Stimulated activated naive CD8-positive, alpha-beta T cell treated with anti-CD3 and anti-CD28 coated beads, Interleukin-15, amount 100 ng/mL, for 72 hours (primary cell): ENCODE measurements around the gene GSTP1.
"Not testable (repeated sequence)": the region's sequence is repeated elsewhere in the genome, so short reads cannot be mapped to it uniquely, and the experiment has no call there.

Experiments used
- ATAC-seq: fragments of 150-1000 bp; cut with Tn5 transposase; 2 replicates; pipeline ENCODE4 v1.10.0; 2021; ENCODE audit warnings: mild to moderate bottlenecking, moderate library complexity
- DNase-seq, 2 donors: peaks; one replicate each; pipeline ENCODE4 v3.0.0; 2021 to 2022
- H3K27ac Mint-ChIP-seq, 2 donors: one replicate each; pipeline ENCODE4 v1.8.0; 2022; ENCODE audit warnings: mild to moderate bottlenecking in 2 of 2, mixed read lengths in 2 of 2, moderate library complexity in 2 of 2
- H3K27me3 Mint-ChIP-seq: one replicate; pipeline ENCODE4 v1.8.0; 2022; ENCODE audit warnings: mixed read lengths
- H3K4me1 Mint-ChIP-seq: one replicate; pipeline ENCODE4 v1.8.0; 2022; ENCODE audit warnings: mild to moderate bottlenecking, mixed read lengths
- H3K4me3 Mint-ChIP-seq, 2 donors: one replicate each; pipeline ENCODE4 v1.8.0; 2022; ENCODE audit warnings: mild to moderate bottlenecking in 2 of 2, mixed read lengths in 2 of 2, moderate library complexity in 1 of 2
- H3K9me3 Mint-ChIP-seq, 2 donors: one replicate each; pipeline ENCODE4 v1.8.0; 2022; ENCODE audit warnings: mixed read lengths in 2 of 2

Gene GSTP1

DNA sequence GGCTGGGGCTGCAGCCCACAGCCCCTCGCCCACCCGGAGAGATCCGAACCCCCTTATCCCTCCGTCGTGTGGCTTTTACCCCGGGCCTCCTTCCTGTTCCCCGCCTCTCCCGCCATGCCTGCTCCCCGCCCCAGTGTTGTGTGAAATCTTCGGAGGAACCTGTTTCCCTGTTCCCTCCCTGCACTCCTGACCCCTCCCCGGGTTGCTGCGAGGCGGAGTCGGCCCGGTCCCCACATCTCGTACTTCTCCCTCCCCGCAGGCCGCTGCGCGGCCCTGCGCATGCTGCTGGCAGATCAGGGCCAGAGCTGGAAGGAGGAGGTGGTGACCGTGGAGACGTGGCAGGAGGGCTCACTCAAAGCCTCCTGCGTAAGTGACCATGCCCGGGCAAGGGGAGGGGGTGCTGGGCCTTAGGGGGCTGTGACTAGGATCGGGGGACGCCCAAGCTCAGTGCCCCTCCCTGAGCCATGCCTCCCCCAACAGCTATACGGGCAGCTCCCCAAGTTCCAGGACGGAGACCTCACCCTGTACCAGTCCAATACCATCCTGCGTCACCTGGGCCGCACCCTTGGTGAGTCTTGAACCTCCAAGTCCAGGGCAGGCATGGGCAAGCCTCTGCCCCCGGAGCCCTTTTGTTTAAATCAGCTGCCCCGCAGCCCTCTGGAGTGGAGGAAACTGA lies 731 bp downstream of the GSTP1 start:
- Mint-ChIP-seq H3K9me3 (peaks cover 10 to 15% of the 10 kb centered on the region in 2 donors), H3K27me3 (peaks cover 26% of the 10 kb centered on the region), H3K27ac (peak overlapping the region; percentile 93 to 98), H3K4me1 (peaks cover 54% of the 10 kb centered on the region), H3K4me3 (peak overlapping the region; percentile 87 to 92)
- DNase-seq (peak in 1 of 2 donors; percentile 49), ATAC-seq (peak; percentile 33)

DNA sequence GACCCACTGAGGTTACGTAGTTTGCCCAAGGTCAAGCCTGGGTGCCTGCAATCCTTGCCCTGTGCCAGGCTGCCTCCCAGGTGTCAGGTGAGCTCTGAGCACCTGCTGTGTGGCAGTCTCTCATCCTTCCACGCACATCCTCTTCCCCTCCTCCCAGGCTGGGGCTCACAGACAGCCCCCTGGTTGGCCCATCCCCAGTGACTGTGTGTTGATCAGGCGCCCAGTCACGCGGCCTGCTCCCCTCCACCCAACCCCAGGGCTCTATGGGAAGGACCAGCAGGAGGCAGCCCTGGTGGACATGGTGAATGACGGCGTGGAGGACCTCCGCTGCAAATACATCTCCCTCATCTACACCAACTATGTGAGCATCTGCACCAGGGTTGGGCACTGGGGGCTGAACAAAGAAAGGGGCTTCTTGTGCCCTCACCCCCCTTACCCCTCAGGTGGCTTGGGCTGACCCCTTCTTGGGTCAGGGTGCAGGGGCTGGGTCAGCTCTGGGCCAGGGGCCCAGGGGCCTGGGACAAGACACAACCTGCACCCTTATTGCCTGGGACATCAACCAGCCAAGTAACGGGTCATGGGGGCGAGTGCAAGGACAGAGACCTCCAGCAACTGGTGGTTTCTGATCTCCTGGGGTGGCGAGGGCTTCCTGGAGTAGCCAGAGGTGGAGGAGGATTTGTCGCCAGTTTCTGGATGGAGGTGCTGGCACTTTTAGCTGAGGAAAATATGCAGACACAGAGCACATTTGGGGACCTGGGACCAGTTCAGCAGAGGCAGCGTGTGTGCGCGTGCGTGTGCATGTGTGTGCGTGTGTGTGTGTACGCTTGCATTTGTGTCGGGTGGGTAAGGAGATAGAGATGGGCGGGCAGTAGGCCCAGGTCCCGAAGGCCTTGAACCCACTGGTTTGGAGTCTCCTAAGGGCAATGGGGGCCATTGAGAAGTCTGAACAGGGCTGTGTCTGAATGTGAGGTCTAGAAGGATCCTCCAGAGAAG lies 1.6 kb downstream of the GSTP1 start:
- Mint-ChIP-seq H3K9me3 (peaks cover 10 to 15% of the 10 kb centered on the region in 2 donors), H3K4me1 (peaks cover 46% of the 10 kb centered on the region), H3K27ac (peak overlapping the region; percentile 82 to 93), H3K4me3 (peak overlapping the region; percentile 87 to 92), H3K27me3 (peaks cover 17% of the 10 kb centered on the region)
- no peak for DNase-seq
- no peak for ATAC-seq

DNA sequence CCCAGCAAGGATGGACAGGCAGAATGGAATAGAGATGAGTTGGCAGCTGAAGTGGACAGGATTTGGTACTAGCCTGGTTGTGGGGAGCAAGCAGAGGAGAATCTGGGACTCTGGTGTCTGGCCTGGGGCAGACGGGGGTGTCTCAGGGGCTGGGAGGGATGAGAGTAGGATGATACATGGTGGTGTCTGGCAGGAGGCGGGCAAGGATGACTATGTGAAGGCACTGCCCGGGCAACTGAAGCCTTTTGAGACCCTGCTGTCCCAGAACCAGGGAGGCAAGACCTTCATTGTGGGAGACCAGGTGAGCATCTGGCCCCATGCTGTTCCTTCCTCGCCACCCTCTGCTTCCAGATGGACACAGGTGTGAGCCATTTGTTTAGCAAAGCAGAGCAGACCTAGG lies 2.3 kb downstream of the GSTP1 start:
- peaks cover 10 to 15% of the 10 kb centered on the region in 2 donors for H3K9me3 Mint-ChIP-seq
- no peak overlapping the region for H3K27ac Mint-ChIP-seq
- H3K27me3 Mint-ChIP-seq = peaks cover 11% of the 10 kb centered on the region
- no peak for ATAC-seq
- DNase-seq = no peak
- H3K4me3 Mint-ChIP-seq = no peak overlapping the region
- H3K4me1 Mint-ChIP-seq = peaks cover 45% of the 10 kb centered on the region

GRCh38 chr11:67586568-67587250 lies 3.1 kb downstream of the GSTP1 start:
- ATAC-seq (no peak), DNase-seq (no peak)
- no peak overlapping the region for H3K27ac Mint-ChIP-seq
- peaks cover 10 to 15% of the 10 kb centered on the region in 2 donors for H3K9me3 Mint-ChIP-seq
- peaks cover 45% of the 10 kb centered on the region for H3K4me1 Mint-ChIP-seq
- no peak overlapping the region for H3K4me3 Mint-ChIP-seq
- H3K27me3 Mint-ChIP-seq = peaks cover 8% of the 10 kb centered on the region

GRCh38 chr11:67588136-67588503 lies 4.5 kb downstream of the GSTP1 start:
- no peak overlapping the region for H3K4me3 Mint-ChIP-seq

GRCh38 chr11:67588899-67589415 lies 5.3 kb downstream of the GSTP1 start:
- H3K4me3 Mint-ChIP-seq, H3K27ac Mint-ChIP-seq, H3K27me3 Mint-ChIP-seq, DNase-seq, ATAC-seq: not testable (repeated sequence)
- H3K9me3 Mint-ChIP-seq = peaks cover 10 to 15% of the 10 kb centered on the region in 2 donors
- H3K4me1 Mint-ChIP-seq = peaks cover 28% of the 10 kb centered on the region

More at GRCh38 chr11:67588136-67588503, 4.5 kb downstream of the GSTP1 start:
- H3K4me1 Mint-ChIP-seq = peaks cover 32% of the 10 kb centered on the region
- ATAC-seq (no peak), DNase-seq (no peak)
- H3K27ac Mint-ChIP-seq = no peak overlapping the region
- no peaks in the 10 kb centered on the region for H3K27me3 Mint-ChIP-seq
- peaks cover 10 to 15% of the 10 kb centered on the region in 2 donors for H3K9me3 Mint-ChIP-seq

DNA sequence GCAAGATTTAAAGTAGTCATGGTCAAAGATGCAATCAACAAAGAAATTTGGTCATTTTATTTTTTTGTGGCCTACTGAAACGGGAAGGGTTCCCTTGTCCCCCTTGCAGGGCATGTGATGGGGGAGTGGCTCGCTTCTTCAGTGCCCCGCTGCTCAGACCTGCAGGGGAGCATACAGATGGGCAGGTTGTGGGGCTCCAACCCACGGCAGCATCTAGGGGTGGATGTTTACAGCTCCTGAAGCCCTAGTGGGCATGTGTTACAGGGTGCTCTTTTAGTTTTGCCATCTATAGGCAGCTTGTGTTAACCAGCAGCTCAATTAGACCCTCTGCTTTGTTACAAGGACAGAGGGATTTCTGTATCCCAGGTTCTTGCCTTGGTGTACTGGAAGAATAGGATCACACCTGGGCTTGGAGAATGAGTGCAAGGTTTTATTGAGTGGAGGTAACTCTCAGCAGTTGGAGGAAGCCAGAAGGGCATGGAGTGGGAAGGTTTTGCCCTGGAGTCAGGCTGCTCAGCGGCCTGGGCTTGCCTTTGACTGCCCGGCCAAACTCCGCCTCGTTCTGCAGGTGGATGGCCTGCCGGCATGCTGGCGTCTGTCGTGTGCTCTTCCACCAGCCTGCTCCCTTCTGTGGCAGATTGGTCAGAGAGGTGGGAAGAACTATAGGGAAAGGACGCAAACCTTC lies 9.4 kb downstream of the GSTP1 start:
- ATAC-seq (no peak), DNase-seq (no peak)
- Mint-ChIP-seq H3K4me1 (no peaks in the 10 kb centered on the region), H3K27me3 (no peaks in the 10 kb centered on the region), H3K4me3 (no peak overlapping the region), H3K27ac (no peak overlapping the region), H3K9me3 (no peaks in the 10 kb centered on the region)

GRCh38 chr11:67593565-67593905 lies 9.9 kb downstream of the GSTP1 start:
- no peak overlapping the region for H3K27ac Mint-ChIP-seq
- H3K27me3 Mint-ChIP-seq = no peaks in the 10 kb centered on the region
- no peaks in the 10 kb centered on the region for H3K9me3 Mint-ChIP-seq
- no peak for DNase-seq
- no peaks in the 10 kb centered on the region for H3K4me1 Mint-ChIP-seq
- ATAC-seq = no peak
- H3K4me3 Mint-ChIP-seq = no peak overlapping the region

- no peak overlapping the region for H3K4me3 Mint-ChIP-seq
- ATAC-seq (no peak), DNase-seq (no peak)
- H3K4me1 Mint-ChIP-seq = no peaks in the 10 kb centered on the region
- H3K27ac Mint-ChIP-seq = no peak overlapping the region
- no peaks in the 10 kb centered on the region for H3K9me3 Mint-ChIP-seq
- H3K27me3 Mint-ChIP-seq = peaks cover 5% of the 10 kb centered on the region
These were observed 10.9 kb downstream of the GSTP1 start for GRCh38 chr11:67594480-67594879.

GRCh38 chr11:67596753-67597300 lies 13.2 kb downstream of the GSTP1 start:
- DNase-seq (no peak), ATAC-seq (no peak)
- H3K27ac Mint-ChIP-seq = no peak overlapping the region
- H3K4me1 Mint-ChIP-seq = peaks cover 11% of the 10 kb centered on the region
- H3K4me3 Mint-ChIP-seq = no peak overlapping the region
- peaks cover 28% of the 10 kb centered on the region for H3K27me3 Mint-ChIP-seq
- no peaks in the 10 kb centered on the region for H3K9me3 Mint-ChIP-seq

DNA sequence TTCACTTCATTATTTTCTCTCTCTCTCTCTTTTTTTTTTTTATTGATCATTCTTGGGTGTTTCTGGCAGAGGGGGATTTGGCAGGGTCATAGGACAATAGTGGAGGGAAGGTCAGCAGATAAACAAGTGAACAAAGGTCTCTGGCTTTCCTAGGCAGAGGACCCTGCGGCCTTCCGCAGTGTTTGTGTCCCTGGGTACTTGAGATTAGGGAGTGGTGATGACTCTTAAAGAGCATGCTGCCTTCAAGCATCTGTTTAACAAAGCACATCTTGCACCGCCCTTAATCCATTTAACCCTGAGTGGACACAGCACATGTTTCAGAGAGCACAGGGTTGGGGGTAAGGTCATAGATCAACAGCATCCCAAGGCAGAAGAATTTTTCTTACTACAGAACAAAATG lies 13.8 kb downstream of the GSTP1 start:
- ATAC-seq, H3K4me3 Mint-ChIP-seq, DNase-seq, H3K9me3 Mint-ChIP-seq, H3K27ac Mint-ChIP-seq: not testable (repeated sequence)
- Mint-ChIP-seq H3K4me1 (peaks cover 11% of the 10 kb centered on the region), H3K27me3 (peaks cover 28% of the 10 kb centered on the region)

DNA sequence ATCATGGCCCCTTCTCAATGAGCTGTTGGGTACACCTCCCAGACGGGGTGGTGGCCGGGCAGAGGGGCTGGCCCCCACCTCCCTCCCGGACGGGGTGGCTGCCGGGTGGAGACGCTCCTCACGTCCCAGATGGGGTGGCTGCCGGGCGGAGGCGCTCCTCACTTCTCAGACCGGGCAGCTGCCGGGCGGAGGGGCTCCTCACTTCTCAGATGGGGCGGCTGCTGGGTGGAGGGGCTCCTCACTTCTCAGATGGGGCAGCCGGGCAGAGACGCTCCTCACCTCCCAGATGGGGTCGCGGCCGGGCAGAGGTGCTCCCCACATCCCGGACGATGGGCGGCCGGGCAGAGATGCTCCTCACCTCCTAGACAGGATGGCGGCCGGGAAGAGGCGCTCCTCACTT lies 14.4 kb downstream of the GSTP1 start:
- H3K27ac Mint-ChIP-seq, DNase-seq, H3K9me3 Mint-ChIP-seq, ATAC-seq, H3K4me3 Mint-ChIP-seq: not testable (repeated sequence)
- peaks cover 11% of the 10 kb centered on the region for H3K4me1 Mint-ChIP-seq
- H3K27me3 Mint-ChIP-seq = peaks cover 33% of the 10 kb centered on the region

- no peak for ATAC-seq
- Mint-ChIP-seq H3K27me3 (peaks cover 38% of the 10 kb centered on the region), H3K4me1 (peaks cover 11% of the 10 kb centered on the region), H3K4me3 (no peak overlapping the region), H3K9me3 (no peaks in the 10 kb centered on the region), H3K27ac (no peak overlapping the region)
- no peak for DNase-seq
These were observed 15.5 kb downstream of the GSTP1 start for GRCh38 chr11:67599149-67599548.

- Mint-ChIP-seq H3K27me3 (peaks cover 50% of the 10 kb centered on the region), H3K4me3 (peak overlapping the region in 1 of 2 donors; percentile 9), H3K9me3 (no peaks in the 10 kb centered on the region), H3K4me1 (peaks cover 12% of the 10 kb centered on the region), H3K27ac (no peak overlapping the region)
- ATAC-seq (no peak), DNase-seq (no peak)
These were observed 16.9 kb downstream of the GSTP1 start for GRCh38 chr11:67600324-67601029.
